T-cell (primary cell): ENCODE data around the gene PRKAR1B. TPM values are rescaled to one million over a fixed set of nuclear protein-coding genes. Genes with fewer than 3 reads are reported as not detected.

Experiments
- ATAC-seq, 4 experiments: fragments of 200-7000 bp in 3 of 4; fragments of 150-1000 bp in 1 of 4; cut with Tn5 transposase; replicated peaks in 1 of 4; 1 replicate in 3 of 4; 2 replicates in 1 of 4; pipeline ENCODE4 v1.10.0; 2021; ENCODE audit warnings: moderate library complexity in 3 of 4, mild to moderate bottlenecking in 2 of 4, moderate number of reproducible peaks in 1 of 4
- CTCF ChIA-PET, 2 donors: fragments of 300-600 bp; sonication (Branson Sonifier 250); formaldehyde crosslinking; loops; one replicate each; lab custom pipeline; 2022; ENCODE audit warnings: antibody characterized with exemption in 2 of 2; lab: Charles Lee
- POLR2A ChIA-PET, 2 donors: fragments of 300-600 bp; sonication (Branson Sonifier 250); formaldehyde crosslinking; loops; one replicate each; lab custom pipeline; 2022; ENCODE audit warnings: antibody characterized with exemption in 2 of 2; lab: Charles Lee
- DNase-seq, 35 experiments: peaks; one replicate each; pipeline versions ENCODE4 v3.0.0 to v3.0.0-alpha.2; 2013 to 2023
- H3K27ac ChIP-seq: one replicate; pipeline ENCODE4 v1.5.1; 2013; ENCODE audit warnings: low read length
- H3K27me3 ChIP-seq, 2 experiments: replicated peaks in 1 of 2; 1 replicate in 1 of 2; 2 replicates in 1 of 2; pipeline versions ENCODE4 v1.6.1 to v1.7.0; 2013; ENCODE audit warnings: low read length in 1 of 2, mixed read lengths in 1 of 2; ENCODE audit not compliant: control insufficient read depth in 2 of 2, insufficient read depth in 2 of 2; ENCODE audit errors: extremely low read depth in 1 of 2
- H3K36me3 ChIP-seq, 2 donors: 1 replicate in 1 of 2; 2 replicates in 1 of 2; pipeline versions ENCODE4 v1.6.1 to v1.7.0; 2013; ENCODE audit warnings: low read length in 1 of 2; ENCODE audit not compliant: control insufficient read depth in 2 of 2, insufficient read depth in 1 of 2; ENCODE audit errors: extremely low read depth in 1 of 2
- H3K4me1 ChIP-seq, 2 experiments: 1 replicate in 1 of 2; 2 replicates in 1 of 2; pipeline versions ENCODE4 v1.6.1 to v1.7.0; 2013; ENCODE audit warnings: low read length in 2 of 2, mixed read lengths in 1 of 2; ENCODE audit not compliant: insufficient read depth in 2 of 2, control insufficient read depth in 1 of 2; ENCODE audit errors: extremely low read depth in 1 of 2
- H3K4me3 ChIP-seq, 2 donors: 1 replicate in 1 of 2; 2 replicates in 1 of 2; pipeline versions ENCODE4 v1.5.1 to v1.7.0; 2013; ENCODE audit warnings: mild to moderate bottlenecking in 2 of 2, low read length in 1 of 2, moderate library complexity in 1 of 2; ENCODE audit not compliant: control insufficient read depth in 1 of 2; ENCODE audit errors: extremely low read depth in 1 of 2
- H3K9me3 ChIP-seq: 2 replicates; pipeline ENCODE4 v1.7.0; 2013
- H3K27ac Mint-ChIP-seq, 2 donors: one replicate each; pipeline ENCODE4 v1.8.0; 2020 to 2021; ENCODE audit warnings: mild to moderate bottlenecking in 2 of 2, mixed read lengths in 2 of 2
- H3K27me3 Mint-ChIP-seq, 2 donors: one replicate each; pipeline ENCODE4 v1.8.0; 2021 to 2022; ENCODE audit warnings: mixed read lengths in 2 of 2
- H3K36me3 Mint-ChIP-seq: one replicate; pipeline ENCODE4 v1.8.0; 2021; ENCODE audit warnings: mixed read lengths
- H3K4me1 Mint-ChIP-seq, 3 donors: one replicate each; pipeline ENCODE4 v1.8.0; 2020 to 2022; ENCODE audit warnings: mixed read lengths in 3 of 3, mild to moderate bottlenecking in 1 of 3
- H3K4me3 Mint-ChIP-seq, 3 donors: one replicate each; pipeline ENCODE4 v1.8.0; 2020 to 2022; ENCODE audit warnings: mild to moderate bottlenecking in 3 of 3, mixed read lengths in 3 of 3, moderate library complexity in 3 of 3
- H3K9me3 Mint-ChIP-seq, 3 donors: one replicate each; pipeline ENCODE4 v1.8.0; 2020 to 2022; ENCODE audit warnings: mixed read lengths in 3 of 3
- WGBS: methylation state at CpG from one replicate; pipeline ENCODE4 v1.1.5; 2013; ENCODE audit warnings: missing lambda C conversion rate; ENCODE audit not compliant: insufficient coverage; 5-methylcytosine and 5-hydroxymethylcytosine counted together
- total RNA-seq, 35 experiments: library from RNA in 6 of 35; stranded (reverse) in 6 of 35; fragments of 120-200 nt in 1 of 35; gene quantifications; one replicate each; pipeline versions ENCODE4 v1.2.1 to v1.2.4 and lab custom pipeline; 2013 to 2026

PRKAR1B gene
- total RNA-seq, 5 donors from 2014 or later (not counting 1 experiment from before 2014, with no cell fraction given), result 20.7 to 35.4 (median 24.4) TPM

DNA sequence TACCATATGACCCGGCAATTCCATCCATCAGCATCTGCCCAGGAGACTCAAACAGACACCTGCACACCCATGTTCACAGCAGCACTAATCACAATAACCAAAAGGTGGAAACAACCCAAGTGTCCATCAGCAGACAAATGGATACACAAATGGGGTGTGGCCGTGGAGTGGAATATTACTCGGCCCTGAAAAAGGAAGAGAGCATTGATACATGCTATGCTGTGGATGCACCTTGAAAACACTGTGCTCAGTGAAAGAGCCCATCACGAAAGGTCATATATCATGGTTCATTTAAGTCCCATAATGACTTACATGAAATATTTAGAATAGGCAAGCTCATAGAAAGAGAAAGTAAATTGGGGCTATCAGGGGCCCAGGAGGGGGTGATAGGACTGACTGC lies 58.1 kb downstream of the PRKAR1B start:
- peak overlapping the region; percentile 41 for H3K27ac ChIP-seq
- no peaks in the 10 kb centered on the region for H3K9me3 ChIP-seq
- H3K4me1 ChIP-seq, result peaks cover 13 to 15% of the 10 kb centered on the region in 2 experiments
- ChIA-PET CTCF (no interaction called here), POLR2A (no interaction called here)
- Mint-ChIP-seq H3K36me3 (peaks cover 9% of the 10 kb centered on the region), H3K27me3 (no peaks in the 10 kb centered on the region), H3K9me3 (peaks cover 3 to 6% (median 4%) of the 10 kb centered on the region in 3 donors), H3K4me3 (no peak overlapping the region), H3K27ac (no peak overlapping the region), H3K4me1 (peaks cover 0 to 9% (median 6%) of the 10 kb centered on the region in 3 donors)
- H3K4me3 ChIP-seq, result no peak overlapping the region
- DNase-seq (no peak), ATAC-seq (no peak)
- peaks cover 0 to 13% of the 10 kb centered on the region in 2 donors for H3K36me3 ChIP-seq
- H3K27me3 ChIP-seq, result no peaks in the 10 kb centered on the region
- no CpG with 5 or more reads among the region's 4 CpGs for WGBS

DNA sequence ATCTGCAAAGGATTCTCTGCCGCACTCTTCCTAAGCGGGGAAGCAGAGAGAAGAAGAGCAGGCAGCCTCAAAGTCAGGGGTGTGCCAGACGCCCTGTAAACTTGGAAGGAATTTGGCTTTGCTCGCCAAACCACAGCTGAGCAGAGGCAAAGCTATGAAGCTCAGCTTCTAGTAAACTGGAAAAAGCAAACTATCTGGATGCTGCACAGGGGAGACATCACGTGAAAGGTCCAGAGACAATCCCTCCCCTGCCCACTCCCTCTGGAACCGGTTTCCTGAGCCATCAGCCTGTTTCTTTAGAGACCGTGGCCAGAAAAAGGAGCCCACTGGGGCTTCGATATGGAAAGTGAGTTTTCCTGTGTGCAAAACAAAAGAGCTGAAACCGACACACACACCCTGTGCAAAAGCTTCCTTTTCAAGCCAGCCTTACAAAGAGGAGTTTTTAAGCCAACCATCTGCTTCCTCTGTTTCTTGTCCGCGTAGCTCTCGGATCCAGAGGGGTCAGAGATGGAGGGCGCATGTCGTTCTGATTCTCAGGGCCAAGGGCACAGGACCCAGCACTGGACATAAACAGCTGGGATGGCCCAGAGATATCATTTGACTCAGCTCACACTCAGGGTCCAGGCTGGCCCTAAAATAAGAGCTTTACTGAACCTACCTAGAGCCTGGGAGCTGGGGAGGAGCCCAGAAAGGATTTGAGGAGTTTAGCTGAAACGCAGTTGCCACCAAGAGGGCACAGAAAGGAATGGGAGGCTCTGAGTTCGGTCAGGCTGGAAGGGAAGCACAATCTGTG lies 58.7 kb downstream of the PRKAR1B start:
- ChIA-PET CTCF (interaction anchor here (0.6 to 0.7 kb wide), 2 partner anchors 12 to 21 kb away, joined by 3 to 4 read pairs; no protein-coding TSS in a partner anchor), POLR2A (no interaction called here)
- no peaks in the 10 kb centered on the region for H3K27me3 Mint-ChIP-seq
- ATAC-seq (peak; percentile 25 to 63 (median 62)), DNase-seq (peak in 1 of 35 experiments; percentile 8)
- H3K4me3 Mint-ChIP-seq, result no peak overlapping the region
- H3K4me1 ChIP-seq, result peaks cover 13 to 15% of the 10 kb centered on the region in 2 experiments
- H3K36me3 ChIP-seq, result peaks cover 0 to 7% of the 10 kb centered on the region in 2 donors
- H3K4me1 Mint-ChIP-seq, result peaks cover 0 to 7% (median 6%) of the 10 kb centered on the region in 3 donors
- H3K9me3 ChIP-seq, result no peaks in the 10 kb centered on the region
- 65% methylated on average over 11 of the region's 16 CpGs for WGBS
- H3K9me3 Mint-ChIP-seq, result peaks cover 3 to 6% (median 4%) of the 10 kb centered on the region in 3 donors
- H3K36me3 Mint-ChIP-seq, result peaks cover 6% of the 10 kb centered on the region
- H3K27ac ChIP-seq, result peak overlapping the region; percentile 41
- no peaks in the 10 kb centered on the region for H3K27me3 ChIP-seq
- H3K27ac Mint-ChIP-seq, result no peak overlapping the region
- peak overlapping the region in 1 of 2 donors; percentile 35 for H3K4me3 ChIP-seq

DNA sequence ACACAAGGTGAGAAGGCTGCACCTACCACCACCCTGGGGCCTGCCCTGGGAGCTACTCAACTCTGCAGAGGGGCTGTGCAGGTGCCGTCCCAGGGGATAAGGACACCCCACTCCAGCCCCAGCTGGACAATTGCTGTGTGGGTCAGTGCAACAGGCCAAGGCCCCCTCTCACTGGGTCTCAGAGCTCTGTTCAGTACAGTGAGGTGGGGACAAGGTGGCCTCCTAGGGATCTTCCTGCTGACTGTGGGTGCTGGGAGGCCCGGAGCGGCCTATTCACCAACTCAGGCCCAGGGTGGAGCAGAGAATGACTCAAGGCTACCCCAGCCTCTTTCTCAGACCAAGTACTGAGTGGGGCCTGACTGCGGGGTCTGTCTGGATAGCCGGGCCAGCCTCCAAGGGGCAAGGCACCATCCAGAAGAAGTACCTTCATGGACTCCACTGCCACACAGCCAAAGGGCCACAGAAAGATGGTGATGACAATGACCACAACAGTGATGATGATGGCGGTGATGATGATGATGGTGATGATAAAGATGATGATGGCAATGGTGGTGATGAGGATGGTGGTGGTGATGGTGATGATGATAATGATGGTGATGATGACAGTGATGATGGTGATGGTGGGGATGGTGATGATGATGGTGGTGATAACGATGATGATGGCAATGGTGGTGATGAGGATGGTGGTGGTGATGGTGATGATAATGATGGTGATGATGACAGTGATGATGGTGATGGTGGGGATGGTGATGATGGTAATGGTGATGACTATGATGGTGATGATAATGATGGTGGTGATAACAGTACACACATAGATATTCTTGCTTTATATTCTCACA lies 60.4 kb downstream of the PRKAR1B start:
- no peaks in the 10 kb centered on the region for H3K27me3 Mint-ChIP-seq
- CTCF ChIA-PET, result no interaction called here
- no peak overlapping the region for H3K27ac Mint-ChIP-seq
- peaks cover 6% of the 10 kb centered on the region for H3K36me3 Mint-ChIP-seq
- Histone ChIP-seq H3K9me3 (no peaks in the 10 kb centered on the region), H3K4me3 (no peak overlapping the region), H3K27me3 (no peaks in the 10 kb centered on the region), H3K27ac (no peak overlapping the region), H3K4me1 (peaks cover 13 to 15% of the 10 kb centered on the region in 2 experiments), H3K36me3 (peaks cover 0 to 5% of the 10 kb centered on the region in 2 donors)
- DNase-seq (no peak), ATAC-seq (no peak)
- 100% methylated on average over 3 of the region's 7 CpGs for WGBS
- no peak overlapping the region for H3K4me3 Mint-ChIP-seq
- H3K9me3 Mint-ChIP-seq, result peaks cover 3 to 6% (median 4%) of the 10 kb centered on the region in 3 donors
- peaks cover 7 to 17% (median 9%) of the 10 kb centered on the region in 3 donors for H3K4me1 Mint-ChIP-seq
- POLR2A ChIA-PET, result no interaction called here

DNA sequence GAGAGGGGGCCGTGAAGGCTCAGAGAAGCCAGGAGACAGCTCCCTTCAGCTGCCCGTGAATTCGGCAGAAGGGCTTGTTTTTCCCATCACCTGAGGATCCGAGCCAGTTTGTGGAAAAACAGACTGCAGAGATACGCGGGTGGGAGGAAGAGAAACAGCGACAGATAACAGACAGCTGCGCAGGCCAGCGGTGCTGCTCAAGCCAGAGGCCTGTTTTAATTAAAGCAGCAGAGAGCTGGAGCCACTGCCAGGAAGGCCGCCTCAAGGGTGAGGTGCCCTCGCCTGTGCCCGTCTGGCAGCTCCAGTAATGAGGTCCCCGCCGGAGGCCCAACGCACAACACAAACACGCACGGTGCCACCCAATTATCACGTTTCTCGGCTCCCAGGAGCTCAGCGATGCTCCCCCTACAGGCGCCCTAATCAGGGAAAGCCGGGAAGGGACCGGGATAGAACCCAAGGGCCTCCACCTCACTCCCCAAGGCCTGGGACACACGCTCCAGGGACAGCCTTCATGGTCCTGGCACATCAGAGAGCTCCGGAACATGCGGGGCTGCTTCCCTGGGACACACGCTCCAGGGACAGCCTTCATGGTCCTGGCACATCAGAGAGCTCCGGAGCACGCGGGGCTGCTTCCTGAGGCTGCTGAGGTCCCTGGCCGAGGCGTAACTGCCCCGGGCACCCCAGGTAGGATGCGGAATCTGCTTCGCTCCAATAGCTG lies 61.2 kb downstream of the PRKAR1B start:
- Mint-ChIP-seq H3K27ac (no peak overlapping the region), H3K27me3 (no peaks in the 10 kb centered on the region), H3K4me1 (peaks cover 7 to 17% (median 9%) of the 10 kb centered on the region in 3 donors), H3K9me3 (peaks cover 3 to 6% (median 4%) of the 10 kb centered on the region in 3 donors), H3K4me3 (no peak overlapping the region), H3K36me3 (peaks cover 6% of the 10 kb centered on the region)
- no peaks in the 10 kb centered on the region for H3K9me3 ChIP-seq
- ChIA-PET CTCF (interaction anchor here (0.6 to 0.8 kb wide), 2 partner anchors 15 to 285 kb away, joined by 3 read pairs; no protein-coding TSS in a partner anchor), POLR2A (no interaction called here)
- peaks cover 0 to 5% of the 10 kb centered on the region in 2 donors for H3K36me3 ChIP-seq
- ATAC-seq (no peak), DNase-seq (no peak)
- H3K27ac ChIP-seq, result no peak overlapping the region
- no peak overlapping the region for H3K4me3 ChIP-seq
- 96% methylated on average over 34 of the region's 35 CpGs for WGBS
- no peaks in the 10 kb centered on the region for H3K27me3 ChIP-seq
- H3K4me1 ChIP-seq, result peaks cover 13 to 15% of the 10 kb centered on the region in 2 experiments

DNA sequence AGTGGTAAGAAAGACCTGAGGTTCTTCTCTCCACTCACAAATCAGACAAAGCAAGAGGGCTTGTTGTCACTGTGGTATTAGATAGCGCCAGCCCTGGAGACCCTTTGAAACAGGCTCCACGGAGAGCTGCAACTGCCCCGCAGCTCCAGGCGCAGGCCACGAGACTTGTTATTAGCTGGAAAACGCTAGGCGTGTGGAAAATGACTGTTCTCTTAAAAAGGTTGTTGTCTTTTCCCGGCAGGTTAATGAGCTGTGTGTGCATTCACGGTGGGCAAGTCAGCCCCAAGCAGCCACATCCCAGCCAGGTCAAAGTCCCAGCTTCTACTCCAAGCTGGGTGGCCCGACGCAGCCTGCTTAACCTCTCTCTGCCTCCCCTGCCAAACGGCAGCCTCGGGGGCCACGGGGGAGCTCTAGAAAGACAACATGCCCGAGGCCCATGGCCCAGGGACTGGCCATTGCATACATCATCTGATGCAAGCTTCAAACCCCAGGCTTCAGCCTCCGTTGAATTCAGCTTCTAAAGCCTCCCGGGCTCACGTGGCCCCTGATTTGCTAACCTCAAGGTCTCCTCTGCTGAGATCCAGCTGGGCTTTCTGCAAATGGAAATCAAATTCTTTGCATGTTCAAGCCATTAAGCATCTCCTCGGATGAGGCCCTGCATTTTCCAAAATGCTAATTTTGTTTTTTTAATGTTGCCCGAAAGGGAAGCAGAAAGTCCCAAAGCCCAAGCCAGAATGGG lies 61.9 kb downstream of the PRKAR1B start:
- Histone ChIP-seq H3K9me3 (no peaks in the 10 kb centered on the region), H3K27me3 (no peaks in the 10 kb centered on the region), H3K4me1 (peaks cover 13 to 15% of the 10 kb centered on the region in 2 experiments), H3K36me3 (peaks cover 0 to 5% of the 10 kb centered on the region in 2 donors), H3K4me3 (no peak overlapping the region), H3K27ac (no peak overlapping the region)
- no peak overlapping the region for H3K4me3 Mint-ChIP-seq
- H3K27ac Mint-ChIP-seq, result no peak overlapping the region
- peaks cover 6% of the 10 kb centered on the region for H3K36me3 Mint-ChIP-seq
- H3K27me3 Mint-ChIP-seq, result no peaks in the 10 kb centered on the region
- peaks cover 7 to 17% (median 9%) of the 10 kb centered on the region in 3 donors for H3K4me1 Mint-ChIP-seq
- 93% methylated on average over 16 of the region's 20 CpGs for WGBS
- DNase-seq (no peak), ATAC-seq (no peak)
- ChIA-PET CTCF (interaction anchor here (0.6 to 0.8 kb wide), 2 partner anchors 16 to 284 kb away, joined by 3 read pairs; no protein-coding TSS in a partner anchor), POLR2A (no interaction called here)
- H3K9me3 Mint-ChIP-seq, result peaks cover 3 to 6% (median 4%) of the 10 kb centered on the region in 3 donors
